Erythroblast (primary cell): Measurements from ENCODE around the gene ATP2A1.

ENCODE experiments used
- DNase-seq, 2 experiments: peaks; one replicate each; lab custom pipeline; 2025; lab: John Stamatoyannopoulos, UW
- GATA1 ChIP-seq: IDR thresholded peaks from 2 replicates; pipeline ENCODE4 v1.6.1; 2011; ENCODE audit warnings: low read depth, mild to moderate bottlenecking, control low read depth, low read length, moderate library complexity
- POLR2A ChIP-seq: IDR thresholded peaks from 2 replicates; pipeline ENCODE4 v1.6.1; 2011; ENCODE audit warnings: mild to moderate bottlenecking, low read length

The ATP2A1 gene

GRCh38 chr16:28899882-28900590 lies 21.7 kb downstream of the ATP2A1 start:
- no peak for TF ChIP-seq POLR2A
- no peak for TF ChIP-seq GATA1
- no peak for DNase-seq

DNA sequence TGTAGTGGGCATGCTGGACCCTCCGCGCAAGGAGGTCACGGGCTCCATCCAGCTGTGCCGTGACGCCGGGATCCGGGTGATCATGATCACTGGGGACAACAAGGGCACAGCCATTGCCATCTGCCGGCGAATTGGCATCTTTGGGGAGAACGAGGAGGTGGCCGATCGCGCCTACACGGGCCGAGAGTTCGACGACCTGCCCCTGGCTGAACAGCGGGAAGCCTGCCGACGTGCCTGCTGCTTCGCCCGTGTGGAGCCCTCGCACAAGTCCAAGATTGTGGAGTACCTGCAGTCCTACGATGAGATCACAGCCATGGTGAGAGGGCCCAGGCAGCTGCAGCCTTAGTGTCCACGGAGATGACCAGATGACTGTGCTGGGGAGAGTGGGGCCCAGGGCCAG lies 22.3 kb downstream of the ATP2A1 start:
- no peak for TF ChIP-seq GATA1
- no peak for TF ChIP-seq POLR2A
- DNase-seq, result no peak

DNA sequence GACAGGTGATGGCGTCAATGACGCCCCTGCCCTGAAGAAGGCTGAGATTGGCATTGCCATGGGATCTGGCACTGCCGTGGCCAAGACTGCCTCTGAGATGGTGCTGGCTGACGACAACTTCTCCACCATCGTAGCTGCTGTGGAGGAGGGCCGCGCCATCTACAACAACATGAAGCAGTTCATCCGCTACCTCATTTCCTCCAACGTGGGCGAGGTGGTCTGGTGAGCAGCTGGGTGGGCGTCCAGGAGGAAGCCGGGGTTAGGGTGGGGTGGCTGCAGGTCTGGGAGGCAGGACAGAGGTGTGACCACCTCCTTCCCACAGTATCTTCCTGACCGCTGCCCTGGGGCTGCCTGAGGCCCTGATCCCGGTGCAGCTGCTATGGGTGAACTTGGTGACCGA lies 23.6 kb downstream of the ATP2A1 start:
- no peak for DNase-seq

DNA sequence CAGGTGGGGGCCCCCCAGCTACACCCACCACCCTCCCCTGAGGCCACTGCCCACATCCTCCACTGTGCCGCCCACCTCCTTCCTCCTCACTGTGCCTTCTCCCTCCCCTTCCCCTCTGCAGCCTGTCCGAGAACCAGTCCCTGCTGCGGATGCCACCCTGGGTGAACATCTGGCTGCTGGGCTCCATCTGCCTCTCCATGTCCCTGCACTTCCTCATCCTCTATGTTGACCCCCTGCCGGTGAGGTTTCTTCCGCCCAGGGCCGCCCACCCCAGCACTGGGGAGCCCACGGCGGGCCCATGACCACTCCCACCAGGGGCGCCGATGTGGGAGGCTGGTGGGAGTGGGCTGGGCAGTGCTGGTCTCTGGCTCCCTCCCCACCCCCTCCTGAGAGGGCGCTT lies 24.6 kb downstream of the ATP2A1 start:
- no peak for DNase-seq
- no peak for TF ChIP-seq POLR2A

More for the DNA sequence above, 23.6 kb downstream of the ATP2A1 start:
- no peak for TF ChIP-seq POLR2A
- TF ChIP-seq GATA1, result no peak

DNA sequence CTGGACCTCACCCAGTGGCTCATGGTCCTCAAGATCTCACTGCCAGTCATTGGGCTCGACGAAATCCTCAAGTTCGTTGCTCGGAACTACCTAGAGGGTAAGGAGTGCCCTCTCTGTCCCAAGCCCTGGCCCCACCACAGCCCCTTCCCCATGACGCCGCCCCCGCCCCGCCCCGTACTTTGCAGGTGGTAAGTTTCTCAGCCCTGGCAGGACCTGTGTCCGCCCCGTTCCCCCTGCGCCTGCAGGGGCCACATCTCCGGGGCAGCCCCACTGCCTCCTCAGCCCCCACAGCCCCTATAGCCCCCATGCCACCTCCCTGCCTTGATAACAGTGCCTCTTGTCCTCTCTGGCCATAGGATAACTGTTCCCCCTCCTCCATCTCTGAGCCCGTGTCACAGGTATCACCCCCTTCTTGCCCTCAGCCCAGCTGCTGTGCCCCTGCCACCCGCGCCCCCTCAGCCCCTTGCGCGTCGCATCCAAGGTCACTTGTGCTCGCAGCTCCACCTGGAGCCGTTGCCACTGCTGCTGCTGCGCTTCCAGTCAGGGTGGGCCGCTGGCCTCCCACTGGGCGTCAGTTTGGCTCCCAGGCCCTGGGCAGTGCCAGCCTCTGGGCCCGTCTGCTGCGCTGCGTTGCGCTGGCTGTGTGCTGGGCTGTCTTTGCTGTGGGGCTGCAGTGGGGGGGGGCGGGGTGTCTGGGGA lies 25.2 kb downstream of the ATP2A1 start:
- DNase-seq, result no peak
- TF ChIP-seq GATA1 (no peak), POLR2A (no peak)

DNA sequence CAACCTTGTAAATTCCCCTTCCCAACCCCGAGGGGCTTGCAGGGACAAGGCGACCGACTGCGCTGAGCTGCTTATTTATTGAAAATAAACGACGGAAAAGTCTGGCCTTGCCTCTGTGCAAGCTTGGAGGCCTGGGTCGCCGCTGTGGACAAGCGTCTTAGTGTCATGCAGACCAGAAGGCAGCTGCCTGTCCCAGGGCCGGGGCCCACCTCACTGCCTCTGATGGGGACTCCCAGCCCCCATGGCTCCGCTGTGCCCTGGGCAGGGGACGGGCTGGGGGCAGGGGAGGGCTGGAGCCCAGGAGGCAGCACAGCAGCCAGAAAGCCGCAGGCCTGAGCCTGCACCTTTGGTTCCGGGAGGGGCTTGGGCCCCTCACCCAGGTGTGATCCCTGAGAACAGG lies 26.1 kb downstream of the ATP2A1 start:
- TF ChIP-seq GATA1, result no peak
- TF ChIP-seq POLR2A, result no peak
- DNase-seq, result no peak

DNA sequence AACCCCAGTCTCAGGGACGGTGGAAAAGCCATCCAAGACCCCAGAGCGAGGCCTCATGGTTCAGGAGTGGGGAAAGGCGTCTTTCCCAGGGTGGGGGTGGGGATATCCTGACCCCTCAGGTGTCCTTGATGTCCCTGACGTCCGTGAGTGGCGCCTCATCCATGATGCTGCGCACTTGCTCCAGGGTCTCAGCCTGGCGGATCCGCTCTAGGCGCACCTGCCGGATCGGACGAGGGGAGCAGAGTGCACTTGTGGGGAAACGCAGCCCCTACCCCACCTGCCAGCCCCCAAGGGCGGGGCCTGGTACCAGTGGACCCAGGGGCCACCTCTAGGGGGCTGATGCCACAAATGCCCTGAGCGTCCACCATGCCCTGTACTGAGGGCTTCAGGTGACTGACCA lies 26.5 kb downstream of the ATP2A1 start:
- DNase-seq, result no peak
- TF ChIP-seq POLR2A (no peak), GATA1 (no peak)

DNA sequence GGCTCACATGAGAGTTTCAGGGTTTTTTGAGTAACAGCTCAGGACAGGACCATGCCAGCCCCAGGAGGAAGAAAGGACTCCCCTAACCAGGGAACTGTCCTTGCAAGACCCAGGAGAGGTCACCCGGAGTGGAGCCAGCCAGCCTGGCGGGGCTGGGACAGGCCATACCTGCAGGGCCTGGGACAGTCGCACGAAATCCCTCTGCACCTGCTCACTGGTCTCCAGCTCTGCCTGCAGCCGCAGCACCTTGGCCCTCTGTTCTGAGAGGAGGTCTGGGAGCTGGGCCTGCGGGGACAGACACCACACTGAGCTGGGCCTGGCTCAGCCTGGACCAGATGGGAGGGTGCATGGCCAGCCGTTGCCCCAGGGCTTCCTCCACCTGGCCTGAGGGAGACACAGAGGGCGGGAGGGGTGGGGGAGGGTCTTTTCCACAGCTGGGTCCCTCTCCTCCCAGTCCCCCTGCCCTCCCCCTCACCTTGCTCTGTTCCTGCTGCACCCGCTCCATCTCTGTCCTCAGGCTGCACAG lies 27.0 kb downstream of the ATP2A1 start:
- TF ChIP-seq POLR2A (no peak), GATA1 (no peak)
- no peak for DNase-seq

- no peak for TF ChIP-seq POLR2A
- TF ChIP-seq GATA1, result no peak
- DNase-seq, result no peak
These were observed 27.6 kb downstream of the ATP2A1 start for GRCh38 chr16:28905800-28906372.

GRCh38 chr16:28910086-28911031 lies 32.1 kb downstream of the ATP2A1 start:
- no peak for DNase-seq
- TF ChIP-seq GATA1 (no peak), POLR2A (no peak)

DNA sequence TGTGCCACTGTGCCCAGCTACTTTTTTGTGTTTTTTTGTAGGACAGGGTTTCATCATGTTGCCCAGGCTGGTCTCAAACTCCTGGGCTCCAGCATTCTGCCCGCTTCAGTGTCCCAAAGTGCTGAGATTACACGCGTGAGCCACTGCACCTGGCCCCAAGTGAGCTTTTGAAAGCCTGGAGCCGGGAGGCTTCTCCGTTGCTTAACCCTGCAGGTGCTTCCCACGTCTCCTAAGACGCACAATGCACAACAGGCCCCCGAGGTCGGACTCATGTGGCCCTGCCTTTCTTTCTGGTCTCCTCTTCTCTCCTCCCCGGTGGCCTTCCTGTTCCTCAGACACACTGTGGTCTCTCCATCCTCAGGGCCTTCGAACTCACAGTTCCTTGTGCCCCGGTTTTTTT lies 34.3 kb downstream of the ATP2A1 start:
- TF ChIP-seq POLR2A, result no peak
- TF ChIP-seq GATA1, result no peak
- DNase-seq, result no peak

DNA sequence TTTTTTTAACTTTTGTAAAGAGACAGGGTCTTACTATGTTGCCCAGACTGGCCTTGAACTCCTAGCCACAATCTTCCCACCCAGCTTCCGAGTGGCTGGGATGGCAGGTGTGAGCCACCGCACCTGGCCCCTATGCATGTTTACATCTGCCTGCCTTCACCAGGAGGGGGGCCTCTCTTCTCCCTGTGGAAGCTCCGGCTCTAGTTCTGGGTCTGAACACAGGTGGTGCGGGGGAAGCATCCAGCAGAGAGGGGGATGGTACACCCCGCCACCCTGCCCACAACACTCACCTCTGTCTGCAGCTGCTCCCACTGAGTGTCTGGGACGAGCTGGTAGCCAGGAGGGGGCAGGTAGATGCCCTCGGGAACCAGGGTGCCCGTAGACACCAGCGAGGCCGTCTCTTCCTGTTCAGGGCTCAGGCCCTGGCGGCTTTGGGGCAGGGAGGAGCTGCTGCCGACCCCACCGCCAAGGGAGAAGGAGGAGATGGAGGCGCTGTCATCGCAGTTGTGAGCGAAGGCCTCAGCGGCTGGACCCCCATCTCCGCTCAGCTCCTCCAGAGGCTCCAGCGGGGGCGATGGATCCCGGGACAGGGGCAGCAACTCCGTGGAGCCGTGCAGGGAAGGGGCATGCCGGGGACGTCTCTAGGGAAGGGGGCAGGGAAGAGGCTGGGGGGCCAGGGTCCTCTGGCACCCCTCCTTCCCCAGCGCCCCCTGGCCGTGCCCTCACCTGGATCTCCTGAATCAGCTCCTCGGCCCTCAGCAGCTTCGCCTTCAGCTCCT lies 35.8 kb downstream of the ATP2A1 start:
- no peak for DNase-seq
- TF ChIP-seq GATA1 (no peak), POLR2A (no peak)

- TF ChIP-seq POLR2A (no peak), GATA1 (no peak)
- DNase-seq, result no peak
These were observed 36.9 kb downstream of the ATP2A1 start for GRCh38 chr16:28915181-28915580.
